ENCODE results near the gene U2AF1L4. TPM values are rescaled to one million over a fixed set of nuclear protein-coding genes. Genes with fewer than 3 reads are reported as not detected.

Gene U2AF1L4
- total RNA-seq, 4 donors from 2014 or later, result 14.8 to 30.5 (median 19.7) TPM

DNA sequence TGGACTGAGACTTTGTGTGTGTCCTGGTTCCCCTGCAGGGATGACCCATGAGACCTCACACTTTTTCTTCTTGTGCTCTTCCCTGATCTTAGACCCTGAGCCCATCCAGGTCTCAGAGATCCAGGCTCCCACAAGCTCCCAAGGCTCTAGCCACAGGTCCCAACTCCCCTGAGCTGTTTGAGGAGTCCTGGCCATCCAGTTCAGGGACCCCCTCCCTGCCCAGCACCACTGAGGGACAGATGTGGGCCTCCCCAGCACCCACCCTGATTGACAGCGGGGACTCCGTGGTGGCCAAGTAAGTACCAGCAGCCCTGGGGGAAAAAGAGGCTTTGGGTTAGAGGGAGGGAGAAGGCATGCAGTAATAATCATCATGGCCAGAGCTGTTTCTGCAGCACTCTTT is 14.5 kb upstream of the U2AF1L4 start:
- no peak for TF ChIP-seq CTCF (IDR thresholded peaks at IDR 0.05; ENCODE audit: low read depth)

DNA sequence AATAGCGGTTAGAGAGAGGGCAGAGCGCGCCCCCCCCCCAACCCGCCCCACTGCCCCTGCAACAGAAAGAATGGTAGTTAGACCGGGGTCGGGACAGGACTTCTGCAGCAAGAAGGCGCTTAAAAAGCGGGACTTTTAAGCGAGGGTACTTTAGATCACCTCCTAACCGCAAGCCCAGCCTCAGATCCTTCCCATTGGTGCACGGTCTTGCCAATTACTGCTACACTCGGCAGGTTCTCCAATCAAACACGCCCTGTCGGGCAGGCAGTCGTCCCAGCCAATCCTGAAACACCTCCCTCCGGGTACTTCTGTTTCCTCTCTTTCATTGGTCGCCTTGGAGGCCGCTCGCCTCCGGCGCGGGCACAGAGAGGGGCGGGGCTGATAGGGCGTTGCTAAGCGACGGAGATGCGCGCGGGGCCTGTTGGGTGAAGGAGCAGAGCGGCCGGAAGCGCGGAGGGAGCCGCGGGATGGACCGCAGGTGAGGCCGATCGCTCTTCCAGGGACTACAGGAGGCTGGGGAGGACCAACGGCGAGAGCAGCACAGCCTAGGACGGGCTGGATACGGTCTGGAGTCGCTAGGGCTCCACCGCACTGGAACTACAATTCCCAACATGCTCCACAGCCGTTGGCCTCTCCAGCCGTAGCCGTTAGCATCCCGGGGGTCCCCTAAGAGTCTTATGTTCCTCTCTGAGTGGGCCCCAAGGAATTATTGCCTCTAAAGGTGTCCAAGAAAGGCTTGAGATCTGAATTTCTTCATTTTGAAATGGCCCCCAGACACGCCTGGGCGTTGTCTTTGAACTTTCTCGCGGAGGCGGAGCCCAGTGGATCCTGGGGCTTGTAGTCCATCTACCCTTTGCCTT is 12.8 kb upstream of the U2AF1L4 start, which contains the start of gene PROSER3:
PROSER3 (plus strand) TSS at position 428 of the 860 bp plus-strand sequence; CDS start at position 468, 40 bp downstream.
- no peak for TF ChIP-seq CTCF (IDR thresholded peaks at IDR 0.05; ENCODE audit: low read depth)

- TF ChIP-seq CTCF (IDR thresholded peaks at IDR 0.05; ENCODE audit: low read depth), result no peak
Measured at GRCh38 chr19:35757231-35757748, 12.1 kb upstream of the U2AF1L4 start.

GRCh38 chr19:35756377-35757230 is 11.4 kb upstream of the U2AF1L4 start, which contains the start of gene HSPB6:
HSPB6 (minus strand) TSS chr19:35757029; CDS start chr19:35757008, 21 bp downstream.
- no peak for TF ChIP-seq CTCF (IDR thresholded peaks at IDR 0.05; ENCODE audit: low read depth)

DNA sequence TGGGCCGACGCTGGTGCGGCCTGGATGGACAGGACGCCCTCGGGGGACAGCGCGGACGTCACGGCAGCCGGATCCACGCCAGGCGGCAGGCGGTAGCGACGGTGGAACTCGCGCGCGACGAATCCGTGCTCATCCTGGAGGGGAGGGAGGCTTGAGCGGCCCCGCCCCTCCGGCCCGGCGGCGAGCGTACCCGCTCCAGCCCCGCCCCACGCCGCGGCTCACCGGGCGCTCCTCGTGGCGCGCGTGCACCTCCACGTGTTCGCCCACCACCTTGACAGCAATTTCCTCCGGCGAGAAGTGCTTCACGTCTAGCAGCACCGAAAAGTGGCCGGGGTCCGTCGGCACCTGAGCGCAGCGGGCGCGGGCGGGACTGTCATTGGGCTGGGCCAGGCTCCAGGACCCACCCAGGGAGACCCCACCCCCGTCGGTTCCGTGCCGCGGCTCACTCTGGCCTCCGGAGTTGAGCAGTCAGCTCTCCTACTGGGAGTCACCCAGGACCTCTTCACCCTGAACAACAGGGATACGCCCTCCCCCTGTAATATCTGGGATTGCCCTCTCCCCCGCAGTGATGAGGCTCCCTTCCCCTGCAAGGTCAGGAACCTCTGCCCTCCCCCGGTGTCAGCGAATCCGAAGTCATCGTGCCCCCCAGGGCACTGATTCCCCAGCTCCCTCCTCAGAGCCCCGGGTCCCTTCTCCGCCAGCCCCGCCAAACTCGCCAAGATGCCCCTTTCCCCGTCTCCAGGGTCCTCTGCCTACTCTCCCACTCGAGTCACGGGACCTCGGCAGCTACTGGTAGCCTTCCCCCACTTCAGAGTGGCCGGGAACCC is 10.5 kb upstream of the U2AF1L4 start:
- no peak for TF ChIP-seq CTCF (IDR thresholded peaks at IDR 0.05; ENCODE audit: low read depth)

GRCh38 chr19:35755131-35755549 is 9.9 kb upstream of the U2AF1L4 start:
- TF ChIP-seq CTCF (IDR thresholded peaks at IDR 0.05; ENCODE audit: low read depth), result no peak
